Neural progenitor cell (in vitro differentiated cells): ENCODE measurements around the gene SRXN1. TPM values are rescaled to one million over a fixed set of nuclear protein-coding genes. Genes with fewer than 3 reads are reported as not detected.

ENCODE experiments used
- DNase-seq: peaks from one replicate; pipeline ENCODE4 v3.0.0-alpha.2; 2016; ENCODE audit warnings: low spot score
- H2AFZ ChIP-seq: fragments of 200-600 bp; sonication (generic); replicated peaks from 2 replicates; pipeline ENCODE4 v1.6.1; 2016; ENCODE audit warnings: antibody characterized with exemption
- H3F3A ChIP-seq: fragments of 200-600 bp; sonication (generic); 2 replicates; pipeline ENCODE4 v1.6.1; 2016; ENCODE audit warnings: antibody characterized with exemption, low read depth
- H3K27ac ChIP-seq: fragments of 200-600 bp; sonication (generic); 2 replicates; pipeline ENCODE4 v1.5.1; 2016; ENCODE audit warnings: mild to moderate bottlenecking
- H3K27me3 ChIP-seq: fragments of 200-600 bp; sonication (generic); 2 replicates; pipeline ENCODE4 v1.6.1; 2016; ENCODE audit warnings: mild to moderate bottlenecking, moderate library complexity
- H3K36me3 ChIP-seq: fragments of 200-600 bp; sonication (generic); 2 replicates; pipeline ENCODE4 v1.5.1; 2016
- H3K4me1 ChIP-seq: fragments of 200-600 bp; sonication (generic); 2 replicates; pipeline ENCODE4 v1.6.1; 2016; ENCODE audit warnings: mixed run types
- H3K4me2 ChIP-seq: fragments of 200-600 bp; sonication (generic); 2 replicates; pipeline ENCODE4 v1.6.1; 2016
- H3K4me3 ChIP-seq: fragments of 200-600 bp; sonication (generic); 2 replicates; pipeline ENCODE4 v1.5.1; 2016
- H3K79me2 ChIP-seq: fragments of 200-600 bp; sonication (generic); 2 replicates; pipeline ENCODE4 v1.6.1; 2016; ENCODE audit warnings: low read depth
- H3K9ac ChIP-seq: fragments of 200-600 bp; sonication (generic); 2 replicates; pipeline ENCODE4 v1.6.1; 2016
- H3K9me3 ChIP-seq: fragments of 200-600 bp; sonication (generic); 2 replicates; pipeline ENCODE4 v1.5.1; 2016; ENCODE audit warnings: low read depth
- H4K20me1 ChIP-seq: fragments of 200-600 bp; sonication (generic); 2 replicates; pipeline ENCODE4 v1.6.1; 2016; ENCODE audit warnings: low read depth
- H3K27ac Mint-ChIP-seq: 3 replicates; pipeline ENCODE4 v1.8.0; 2021; ENCODE audit warnings: mixed read lengths
- H3K27me3 Mint-ChIP-seq: 2 replicates; pipeline ENCODE4 v1.8.0; 2022; ENCODE audit warnings: low read depth, mild to moderate bottlenecking, inconsistent platforms, moderate library complexity, mixed read lengths; ENCODE audit not compliant: insufficient read depth
- H3K36me3 Mint-ChIP-seq: 3 replicates; pipeline ENCODE4 v1.8.0; 2021; ENCODE audit warnings: mixed read lengths
- H3K4me1 Mint-ChIP-seq: 3 replicates; pipeline ENCODE4 v1.8.0; 2021; ENCODE audit warnings: mixed read lengths
- H3K4me3 Mint-ChIP-seq: 3 replicates; pipeline ENCODE4 v1.8.0; 2021; ENCODE audit warnings: mild to moderate bottlenecking, moderate library complexity, mixed read lengths
- H3K9me3 Mint-ChIP-seq: 3 replicates; pipeline ENCODE4 v1.8.0; 2020; ENCODE audit warnings: mixed read lengths
- EZH2 ChIP-seq: fragments of 200-600 bp; sonication (generic); IDR thresholded peaks from 2 replicates; pipeline ENCODE4 v1.6.1; 2017; ENCODE audit warnings: antibody characterized with exemption, mild to moderate bottlenecking, moderate library complexity
- EZH2phosphoT487 ChIP-seq: fragments of 200-600 bp; sonication (generic); IDR thresholded peaks from 2 replicates; pipeline ENCODE4 v1.6.1; 2017; ENCODE audit warnings: antibody characterized with exemption
- total RNA-seq: library from RNA; depleted of rRNA; stranded (reverse); fragments of >200 nt; gene quantifications from 2 replicates; pipeline ENCODE4 v1.2.3, GENCODE V29; 2015; ENCODE audit warnings: low replicate concordance
- TF ChIP-seq, protein P1 (sequence below): fragments of 200-600 bp; sonication (generic); IDR thresholded peaks from 2 replicates; pipeline ENCODE4 v1.5.1; 2017; ENCODE audit warnings: antibody characterized with exemption, mild to moderate bottlenecking

SRXN1 gene
- total RNA-seq, 1 donor from 2014 or later: 6.8 TPM

DNA sequence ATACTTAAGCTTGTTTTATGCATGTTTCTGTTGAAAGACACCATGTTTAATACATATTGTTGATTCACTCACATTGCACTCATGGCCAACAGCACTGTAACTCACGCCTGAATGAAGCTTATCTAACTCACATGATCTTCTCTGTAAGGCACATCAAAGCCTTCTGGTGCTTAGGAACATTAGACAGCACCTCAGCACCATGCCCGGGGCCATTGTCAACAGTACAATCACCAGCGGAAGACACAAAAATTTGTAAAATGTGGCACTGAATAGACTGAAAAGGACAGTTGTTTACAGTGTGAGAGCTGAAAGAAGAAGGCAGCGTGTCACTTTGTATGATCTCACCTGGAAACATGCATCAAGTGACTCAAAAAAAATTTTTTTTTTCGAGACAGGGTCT, 34.0 kb downstream of the SRXN1 start:
- Histone ChIP-seq H3K36me3 (no peaks in the 10 kb centered on the region), H3K9ac (no peak overlapping the region), H3K4me2 (no peak overlapping the region), H4K20me1 (no peaks in the 10 kb centered on the region), H3K4me1 (peaks cover 8% of the 10 kb centered on the region), H3K4me3 (no peak overlapping the region), H3K79me2 (no peaks in the 10 kb centered on the region), H3K27ac (no peak overlapping the region), H3F3A (no peaks in the 10 kb centered on the region), H2AFZ (no peak overlapping the region), H3K9me3 (no peaks in the 10 kb centered on the region), H3K27me3 (no peaks in the 10 kb centered on the region)
- peaks cover 22% of the 10 kb centered on the region for H3K4me1 Mint-ChIP-seq
- DNase-seq: no peak
- H3K9me3 Mint-ChIP-seq: peaks cover 13% of the 10 kb centered on the region
- H3K27ac Mint-ChIP-seq: no peak overlapping the region
- TF ChIP-seq EZH2phosphoT487 (no peak), EZH2 (no peak)
- TF ChIP-seq, protein P1, sequence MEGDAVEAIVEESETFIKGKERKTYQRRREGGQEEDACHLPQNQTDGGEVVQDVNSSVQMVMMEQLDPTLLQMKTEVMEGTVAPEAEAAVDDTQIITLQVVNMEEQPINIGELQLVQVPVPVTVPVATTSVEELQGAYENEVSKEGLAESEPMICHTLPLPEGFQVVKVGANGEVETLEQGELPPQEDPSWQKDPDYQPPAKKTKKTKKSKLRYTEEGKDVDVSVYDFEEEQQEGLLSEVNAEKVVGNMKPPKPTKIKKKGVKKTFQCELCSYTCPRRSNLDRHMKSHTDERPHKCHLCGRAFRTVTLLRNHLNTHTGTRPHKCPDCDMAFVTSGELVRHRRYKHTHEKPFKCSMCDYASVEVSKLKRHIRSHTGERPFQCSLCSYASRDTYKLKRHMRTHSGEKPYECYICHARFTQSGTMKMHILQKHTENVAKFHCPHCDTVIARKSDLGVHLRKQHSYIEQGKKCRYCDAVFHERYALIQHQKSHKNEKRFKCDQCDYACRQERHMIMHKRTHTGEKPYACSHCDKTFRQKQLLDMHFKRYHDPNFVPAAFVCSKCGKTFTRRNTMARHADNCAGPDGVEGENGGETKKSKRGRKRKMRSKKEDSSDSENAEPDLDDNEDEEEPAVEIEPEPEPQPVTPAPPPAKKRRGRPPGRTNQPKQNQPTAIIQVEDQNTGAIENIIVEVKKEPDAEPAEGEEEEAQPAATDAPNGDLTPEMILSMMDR: no peak
- H3K27me3 Mint-ChIP-seq: peaks cover 8% of the 10 kb centered on the region
- H3K4me3 Mint-ChIP-seq: no peak overlapping the region
- no peaks in the 10 kb centered on the region for H3K36me3 Mint-ChIP-seq

DNA sequence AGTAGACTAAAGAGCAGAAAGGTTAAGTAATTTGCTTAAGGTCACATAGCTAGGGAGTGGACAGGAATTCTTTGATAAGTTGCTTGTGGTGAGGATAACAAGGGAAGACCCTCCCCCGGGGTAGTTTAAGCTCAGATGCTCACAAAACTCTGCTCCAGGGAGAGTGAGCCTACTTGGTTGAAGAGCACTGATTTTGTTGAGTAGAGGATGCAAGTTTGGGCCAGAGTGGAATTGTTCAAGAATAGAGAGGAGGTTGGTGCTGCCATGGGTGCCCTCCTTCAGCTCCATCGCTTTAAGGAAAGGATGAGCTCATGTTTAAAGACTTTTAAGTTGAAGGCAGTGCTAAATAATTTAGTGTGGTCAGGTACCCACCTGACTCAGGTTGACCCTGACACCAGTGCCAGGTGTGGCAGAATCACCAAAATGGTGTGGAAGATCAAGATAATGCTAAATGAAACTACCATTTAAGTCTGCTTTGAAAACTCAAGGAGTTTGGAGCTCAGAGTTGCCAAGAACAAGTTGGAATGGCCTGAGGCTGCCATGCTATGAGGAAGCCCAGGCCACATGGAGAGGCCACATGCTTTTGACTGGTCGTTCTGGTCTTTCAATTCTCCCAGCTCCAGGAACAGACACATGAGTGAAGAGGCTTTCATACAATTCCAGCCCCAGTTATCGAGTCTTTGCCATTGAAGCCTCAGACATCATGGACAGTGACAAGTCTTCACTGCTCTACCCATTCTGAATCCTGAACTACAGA, 34.9 kb downstream of the SRXN1 start:
- Histone ChIP-seq H3K36me3 (no peaks in the 10 kb centered on the region), H4K20me1 (no peaks in the 10 kb centered on the region), H3K4me2 (no peak overlapping the region), H2AFZ (no peak overlapping the region), H3K27ac (no peak overlapping the region), H3K9me3 (no peaks in the 10 kb centered on the region), H3K4me3 (no peak overlapping the region), H3F3A (no peaks in the 10 kb centered on the region), H3K9ac (no peak overlapping the region), H3K79me2 (no peaks in the 10 kb centered on the region), H3K4me1 (peaks cover 8% of the 10 kb centered on the region), H3K27me3 (peaks cover 4% of the 10 kb centered on the region)
- Mint-ChIP-seq H3K36me3 (no peaks in the 10 kb centered on the region), H3K9me3 (peaks cover 13% of the 10 kb centered on the region), H3K27ac (no peak overlapping the region), H3K4me3 (no peak overlapping the region), H3K27me3 (peaks cover 8% of the 10 kb centered on the region), H3K4me1 (peaks cover 18% of the 10 kb centered on the region)
- TF ChIP-seq EZH2 (no peak), EZH2phosphoT487 (no peak)
- TF ChIP-seq, protein P1: no peak
- no peak for DNase-seq

DNA sequence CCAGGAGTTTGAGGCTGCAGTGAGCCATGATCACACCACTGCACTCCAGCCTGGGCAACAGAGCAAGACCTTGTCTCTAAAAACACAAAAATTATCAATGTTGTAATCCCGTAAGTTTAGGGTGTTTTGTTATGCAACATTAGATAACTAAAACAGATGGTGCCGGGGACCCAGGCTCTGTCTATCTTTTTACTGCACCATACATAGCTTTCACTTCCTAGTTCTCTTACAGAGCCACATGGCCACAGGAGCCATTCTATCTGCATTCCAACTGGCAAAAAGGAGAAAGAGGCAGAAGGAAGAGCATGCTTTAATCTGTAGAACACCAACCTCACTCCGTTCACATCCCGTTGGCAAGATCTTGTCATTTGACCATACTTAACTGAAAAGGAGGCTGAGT, 37.5 kb downstream of the SRXN1 start:
- no peaks in the 10 kb centered on the region for H3K36me3 ChIP-seq
- H3K79me2 ChIP-seq: no peaks in the 10 kb centered on the region
- H3K27me3 ChIP-seq: peaks cover 30% of the 10 kb centered on the region
- H3K9me3 Mint-ChIP-seq: peaks cover 13% of the 10 kb centered on the region
- no peak overlapping the region for H3K27ac Mint-ChIP-seq
- no peak overlapping the region for H3K4me2 ChIP-seq
- no peak overlapping the region for H3K27ac ChIP-seq
- H2AFZ ChIP-seq: no peak overlapping the region
- peaks cover 12% of the 10 kb centered on the region for H3F3A ChIP-seq
- peaks cover 25% of the 10 kb centered on the region for H3K27me3 Mint-ChIP-seq
- H3K4me3 Mint-ChIP-seq: no peak overlapping the region
- TF ChIP-seq EZH2 (no peak), EZH2phosphoT487 (no peak)
- TF ChIP-seq, protein P1: no peak
- DNase-seq: no peak
- no peak overlapping the region for H3K9ac ChIP-seq
- no peaks in the 10 kb centered on the region for H3K9me3 ChIP-seq
- no peaks in the 10 kb centered on the region for H3K4me1 ChIP-seq
- H4K20me1 ChIP-seq: peaks cover 2% of the 10 kb centered on the region
- H3K36me3 Mint-ChIP-seq: no peaks in the 10 kb centered on the region
- H3K4me1 Mint-ChIP-seq: peaks cover 15% of the 10 kb centered on the region
- no peak overlapping the region for H3K4me3 ChIP-seq
